Fibroblast of villous mesenchyme (primary cell): ENCODE results near the gene PXMP4. TPM values are rescaled to one million over a fixed set of nuclear protein-coding genes. Genes with fewer than 3 reads are reported as not detected.

ENCODE experiments used
- DNase-seq: peaks from one replicate; pipeline ENCODE4 v3.0.0-alpha.2; 2010; ENCODE audit warnings: low read depth
- H3K4me3 ChIP-seq: 2 replicates; pipeline ENCODE4 v1.5.1; 2011; ENCODE audit warnings: low read depth, mild to moderate bottlenecking, low read length
- CTCF ChIP-seq: IDR thresholded peaks from 2 replicates; pipeline ENCODE4 v1.5.1; 2012; ENCODE audit warnings: low read depth, mild to moderate bottlenecking, low read length; ENCODE audit not compliant: insufficient read depth
- total RNA-seq: library from RNA; depleted of rRNA; stranded (reverse); fragments of >200 nt; gene quantifications from 2 replicates; pipeline ENCODE4 v1.2.3, GENCODE V29; 2012

Gene PXMP4
- total RNA-seq, 1 donor, result 5.2 TPM

- no peak for DNase-seq
- no peak for TF ChIP-seq CTCF
- no peak overlapping the region for H3K4me3 ChIP-seq
Measured at GRCh38 chr20:33716498-33716897, 3.6 kb downstream of the PXMP4 start.

GRCh38 chr20:33713865-33714367 lies 6.2 kb downstream of the PXMP4 start:
- no peak overlapping the region for H3K4me3 ChIP-seq
- no peak for TF ChIP-seq CTCF
- DNase-seq, result no peak

- TF ChIP-seq CTCF, result no peak
- no peak overlapping the region for H3K4me3 ChIP-seq
- DNase-seq, result no peak
Measured at GRCh38 chr20:33711446-33711738, 8.7 kb downstream of the PXMP4 start.

GRCh38 chr20:33710681-33711445 lies 9.2 kb downstream of the PXMP4 start:
- no peak overlapping the region for H3K4me3 ChIP-seq
- no peak for TF ChIP-seq CTCF
- no peak for DNase-seq

- no peak for TF ChIP-seq CTCF
- no peak overlapping the region for H3K4me3 ChIP-seq
- no peak for DNase-seq
Measured at GRCh38 chr20:33709905-33710541, 10.1 kb downstream of the PXMP4 start.

GRCh38 chr20:33709398-33709797 lies 10.7 kb downstream of the PXMP4 start:
- TF ChIP-seq CTCF, result no peak
- no peak overlapping the region for H3K4me3 ChIP-seq
- DNase-seq, result no peak
